ENCODE measurements around the gene SLC25A5.
A peak's percentile ranks its signal among the peaks of the same experiment; 100 is the strongest.
"Not testable (repeated sequence)": the region's sequence is repeated elsewhere in the genome, so short reads cannot be mapped to it uniquely, and the experiment has no call there.

SLC25A5 gene

GRCh38 chrX:119477812-119478232 is 9.6 kb downstream of the SLC25A5 start:
- DNase-seq: no peak

- no peak for DNase-seq
These were observed 10.3 kb downstream of the SLC25A5 start for GRCh38 chrX:119478504-119478903.

DNA sequence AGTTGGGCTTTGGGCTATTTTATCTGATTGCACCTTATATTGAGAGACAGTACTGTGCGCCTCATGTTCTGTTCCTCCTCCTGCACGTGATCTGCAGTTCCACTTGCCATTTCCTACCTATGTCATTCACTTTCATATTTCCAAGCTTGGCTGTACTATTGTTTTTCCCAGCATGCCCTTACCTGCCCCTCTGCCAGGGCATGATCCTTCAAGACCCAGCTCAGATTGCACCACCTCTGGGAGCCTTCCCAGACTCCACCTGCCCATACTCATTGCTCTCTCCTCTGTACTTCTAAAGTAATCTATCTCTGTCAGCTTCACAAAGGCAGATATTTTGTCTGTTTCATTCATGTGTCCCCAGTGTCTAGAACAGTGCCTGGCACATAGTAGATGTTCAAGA is 11.6 kb downstream of the SLC25A5 start:
- no peak for DNase-seq

- DNase-seq: no peak
These were observed 13.1 kb downstream of the SLC25A5 start for GRCh38 chrX:119481323-119481801.

GRCh38 chrX:119482041-119482440 is 13.8 kb downstream of the SLC25A5 start:
- DNase-seq: peak in 1 of 2 experiments; percentile 18

GRCh38 chrX:119482481-119483480 is 14.5 kb downstream of the SLC25A5 start:
- DNase-seq: peak; percentile 78 to 82

- DNase-seq: no peak
These were observed 18.5 kb downstream of the SLC25A5 start for GRCh38 chrX:119486745-119487144.

DNA sequence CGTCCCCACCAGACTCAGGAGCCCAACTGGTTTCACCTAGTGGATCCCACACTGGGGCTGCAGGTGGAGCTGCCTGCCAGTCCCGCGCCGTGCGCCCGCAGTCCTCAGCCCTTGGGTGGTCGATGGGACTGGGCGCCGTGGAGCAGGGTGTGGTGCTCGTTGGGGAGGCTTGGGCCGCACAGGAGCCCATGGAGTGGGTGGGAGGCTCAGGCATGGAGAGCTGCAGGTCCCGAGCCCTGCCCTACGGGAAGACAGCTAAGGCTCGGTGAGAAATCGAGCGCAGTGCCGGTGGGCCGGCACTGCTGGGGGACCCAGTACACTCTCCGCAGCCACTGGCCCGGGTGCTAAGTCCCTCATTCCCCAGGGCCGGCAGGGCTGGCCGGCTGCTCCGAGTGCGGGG is 19.5 kb downstream of the SLC25A5 start:
- DNase-seq: not testable (repeated sequence)

DNA sequence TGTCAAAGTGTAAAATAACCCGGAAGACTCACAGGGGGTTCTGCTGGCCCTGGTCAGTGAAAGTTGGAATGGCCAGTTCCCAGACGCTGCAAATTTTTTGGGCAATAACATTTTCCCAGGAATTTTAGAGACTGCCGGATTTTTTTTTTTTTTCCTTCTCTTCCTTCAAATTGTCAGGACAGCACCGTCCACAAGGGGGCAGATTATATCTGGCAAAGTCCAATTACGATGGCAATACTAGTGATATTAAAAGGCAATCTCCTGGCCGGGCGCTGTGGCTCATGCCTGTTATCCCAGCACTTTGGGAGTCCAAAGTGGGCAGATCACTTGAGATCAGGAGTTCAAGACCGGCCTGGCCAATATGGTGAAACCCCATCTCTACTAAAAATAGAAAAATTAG is 20.5 kb downstream of the SLC25A5 start:
- DNase-seq: peak; percentile 42 to 47

DNA sequence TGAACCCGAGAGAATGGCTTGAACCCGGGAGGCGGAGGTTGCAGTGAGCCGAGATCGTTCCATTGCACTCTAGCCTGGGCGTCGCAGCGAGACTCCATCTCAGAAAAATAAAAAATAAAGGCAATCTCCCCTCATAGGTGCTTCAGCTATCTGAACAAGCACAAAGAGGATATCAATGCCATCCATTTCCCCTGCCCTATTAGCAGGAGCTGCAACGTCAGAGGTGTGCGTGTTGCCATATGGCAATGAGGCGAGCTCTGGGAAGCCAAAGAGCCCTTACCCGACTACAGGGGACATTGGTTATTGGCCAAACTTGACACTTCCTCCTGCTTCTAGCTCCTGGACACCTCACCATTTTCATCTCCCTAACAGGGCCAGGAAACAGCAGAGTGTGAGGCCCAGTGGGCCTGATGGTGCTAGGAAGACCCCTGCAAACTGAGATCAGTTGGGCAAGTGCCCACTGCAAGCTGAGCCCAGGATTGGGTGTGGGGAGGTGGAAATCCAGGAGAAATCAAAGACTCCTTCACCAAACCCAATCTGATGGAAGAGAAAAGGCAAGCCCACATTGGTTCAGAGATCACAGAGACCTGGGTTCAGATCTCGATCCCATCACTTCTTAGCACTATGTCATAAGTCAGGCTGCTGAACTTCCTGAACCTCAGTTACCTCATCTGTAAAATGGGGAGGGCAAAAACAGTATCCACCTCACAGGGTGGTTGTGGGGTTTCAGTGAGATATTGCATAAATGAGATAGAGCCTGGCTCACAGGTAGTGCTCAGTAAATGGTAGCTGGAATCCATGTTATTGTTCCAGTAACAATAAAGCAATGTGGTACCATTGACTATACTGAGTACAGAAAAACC is 21.2 kb downstream of the SLC25A5 start:
- no peak for DNase-seq

DNA sequence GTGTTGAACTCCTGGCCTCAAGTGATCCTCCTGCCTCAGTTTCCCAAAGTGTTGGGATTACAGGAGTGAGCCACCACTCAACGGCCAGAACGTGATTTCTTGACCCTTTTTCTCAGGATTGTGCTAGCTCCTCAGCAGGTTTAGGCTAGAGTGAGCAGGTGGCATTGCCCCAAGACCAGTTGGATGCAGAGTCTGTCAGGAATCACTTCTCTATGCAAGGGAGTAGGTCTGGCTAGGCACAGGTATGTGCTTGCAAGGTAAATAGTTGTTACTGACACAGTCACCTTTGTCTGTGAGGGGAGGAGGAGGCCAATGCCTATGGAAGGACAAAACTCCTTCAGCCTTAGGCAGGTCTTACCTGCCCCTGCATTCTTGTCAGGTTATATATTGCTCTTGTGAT is 24.2 kb downstream of the SLC25A5 start:
- no peak for DNase-seq

DNA sequence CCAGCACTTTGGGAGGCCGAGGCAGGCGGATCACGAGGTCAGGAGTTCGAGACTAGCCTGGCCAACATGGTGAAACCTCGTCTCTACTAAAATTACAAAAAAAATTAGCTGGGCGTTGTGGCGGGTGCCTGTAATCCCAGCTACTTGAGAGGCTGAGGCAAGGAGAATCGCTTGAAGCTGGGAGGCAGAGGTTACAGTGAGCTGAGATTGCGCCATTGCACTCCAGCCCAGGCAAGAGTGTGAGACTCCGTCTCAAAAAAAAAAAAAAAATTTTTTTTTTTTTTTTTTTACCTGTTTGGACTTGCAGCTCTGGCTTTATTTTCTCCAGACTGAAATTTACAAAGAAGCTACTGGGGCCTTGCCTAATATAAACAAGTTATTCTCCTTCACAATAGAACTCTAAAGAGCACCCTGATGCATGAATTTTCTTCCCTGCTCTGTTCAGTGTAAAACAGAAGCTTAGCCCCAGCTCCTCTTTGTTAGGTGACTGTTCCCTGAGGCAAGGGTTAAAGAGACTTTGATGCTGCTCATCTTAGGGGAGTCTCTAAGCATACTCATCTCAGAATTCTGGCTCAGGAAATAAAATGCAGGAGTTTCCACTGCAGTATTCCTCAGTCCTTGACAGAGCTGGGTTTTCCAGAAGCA is 25.7 kb downstream of the SLC25A5 start:
- not testable (repeated sequence) for DNase-seq

DNA sequence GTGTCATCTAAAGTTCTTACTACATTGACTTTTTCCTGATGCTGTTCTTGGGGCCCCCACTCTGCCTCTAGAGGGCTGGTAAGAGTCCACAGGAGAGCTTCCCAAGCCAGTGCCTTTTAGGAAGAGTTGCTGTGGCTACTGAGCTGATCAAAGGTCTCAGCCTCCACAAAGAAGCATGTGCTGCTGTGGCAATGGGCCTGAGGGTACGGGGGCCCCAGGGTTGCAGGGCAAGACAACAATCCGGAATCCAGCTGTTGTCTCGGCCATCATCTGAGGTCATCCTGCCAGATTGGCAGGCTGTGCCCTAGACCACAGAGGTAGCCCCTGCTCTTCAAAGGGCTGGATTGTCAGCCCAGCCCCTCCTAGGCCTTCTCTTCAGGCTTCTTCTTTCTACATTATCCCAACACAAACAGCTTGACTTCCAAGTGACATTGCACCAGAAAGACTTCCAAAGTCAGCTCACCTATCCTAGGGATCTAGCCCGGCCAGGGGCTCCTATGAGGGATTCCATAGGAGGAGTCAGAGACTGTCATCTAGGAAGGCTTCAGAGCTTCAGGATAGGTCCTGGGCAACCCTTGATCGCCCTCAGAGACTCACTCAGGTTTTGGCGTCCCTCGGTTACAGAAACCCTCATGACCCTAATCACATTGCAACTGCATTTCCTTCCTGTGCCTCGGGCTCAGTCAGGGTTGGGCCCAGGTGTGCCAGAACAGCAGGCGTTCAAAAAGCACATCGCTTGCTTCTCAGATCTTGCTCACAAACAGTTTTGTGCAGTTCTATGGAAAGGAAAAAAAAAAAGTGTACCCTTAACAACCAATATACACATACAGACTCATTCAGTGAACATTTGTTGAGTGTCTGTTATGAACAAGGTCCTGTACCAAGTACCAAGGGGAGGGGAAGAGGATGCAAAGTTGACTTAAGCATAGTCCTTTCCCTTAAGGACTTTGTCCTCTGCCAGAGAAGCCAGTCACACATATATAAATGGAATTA is 27.8 kb downstream of the SLC25A5 start:
- no peak for DNase-seq

DNA sequence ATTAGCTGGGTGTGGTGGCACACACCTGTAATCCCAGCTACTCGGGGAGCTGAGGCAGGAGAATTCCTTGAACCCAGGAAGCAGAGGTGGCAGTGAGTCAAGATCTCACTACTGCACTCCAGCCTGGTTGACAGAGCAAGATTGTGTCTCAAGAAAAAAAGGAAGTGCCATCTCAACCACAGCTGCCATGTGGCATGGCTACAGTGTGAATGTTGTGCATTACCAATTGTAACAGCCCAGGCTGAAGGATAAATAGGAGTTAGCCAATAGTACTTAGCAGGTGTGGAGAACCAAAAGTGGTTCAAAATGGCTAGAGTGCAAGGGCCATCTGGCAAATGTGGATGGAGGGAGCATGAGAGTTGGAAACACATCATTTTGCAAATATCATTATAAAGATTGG is 28.9 kb downstream of the SLC25A5 start:
- DNase-seq: no peak

- no peak for DNase-seq
These were observed 32.0 kb downstream of the SLC25A5 start for GRCh38 chrX:119500061-119500800.

- DNase-seq: no peak
These were observed 33.4 kb downstream of the SLC25A5 start for GRCh38 chrX:119501511-119502148.

DNA sequence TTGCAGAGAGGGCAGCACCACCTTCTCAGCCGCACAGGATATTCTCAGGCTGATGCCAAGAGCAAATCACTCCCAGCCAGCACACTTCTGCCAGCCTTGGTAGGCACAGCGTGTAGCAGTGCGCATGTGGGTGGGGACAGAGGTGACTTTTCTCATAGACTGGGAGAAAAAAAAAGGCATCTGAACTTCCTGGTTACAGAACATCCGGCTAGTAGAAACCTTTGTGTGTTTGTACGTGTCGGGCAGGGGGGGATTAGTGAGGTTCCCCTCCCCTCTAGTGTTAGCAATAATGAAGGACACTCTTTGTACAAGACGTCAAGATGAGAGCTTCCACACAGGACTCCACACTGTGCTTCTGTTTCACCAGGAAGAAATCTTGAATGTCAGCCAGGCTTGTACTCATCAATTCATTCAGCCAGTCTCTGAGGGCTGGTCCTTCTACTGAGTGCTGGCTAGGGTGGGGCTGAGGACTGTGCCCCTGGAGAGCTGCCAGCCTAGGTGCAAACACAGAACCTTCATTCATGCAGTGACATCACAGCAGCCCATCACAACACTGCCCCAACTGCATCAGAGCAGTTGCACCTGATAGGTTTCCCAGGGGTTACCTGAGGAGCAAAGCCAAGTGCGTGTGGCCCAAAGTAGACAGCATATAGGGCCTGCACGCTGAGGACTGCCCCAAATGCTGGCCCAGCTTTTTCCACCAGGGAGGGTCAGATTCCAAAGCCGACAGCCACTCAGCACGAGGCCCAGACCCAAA is 34.7 kb downstream of the SLC25A5 start:
- DNase-seq: no peak

GRCh38 chrX:119503484-119503861 is 35.2 kb downstream of the SLC25A5 start:
- no peak for DNase-seq

- DNase-seq: not testable (repeated sequence)
These were observed 36.9 kb downstream of the SLC25A5 start for GRCh38 chrX:119505145-119505544.

DNA sequence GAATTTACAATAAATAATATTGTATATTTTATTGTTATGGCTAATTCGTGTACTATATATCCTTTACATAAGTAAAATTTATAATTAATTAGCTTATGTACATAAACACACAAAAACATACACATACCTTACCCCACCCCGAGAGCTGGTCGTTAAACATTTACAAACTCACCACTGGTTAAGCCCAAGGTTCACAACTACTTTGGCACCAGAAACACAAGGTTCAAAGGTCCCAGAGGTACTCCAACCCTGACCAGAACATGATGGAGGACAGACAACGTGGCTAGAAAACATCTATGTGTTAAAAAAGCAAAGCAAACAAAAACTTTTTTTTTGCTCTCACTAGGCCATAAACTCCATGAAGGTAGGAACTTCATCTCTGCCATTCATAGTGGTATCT is 37.7 kb downstream of the SLC25A5 start:
- DNase-seq: no peak

Data from activated T-cell treated with anti-CD3 and anti-CD28 coated beads, Interleukin-2, amount 50 U/mL, for 48 hours (primary cell).